Mesenchymal stem cell (in vitro differentiated cells and primary cell): ENCODE results near the gene ANKRD31.

Experiments
- DNase-seq: peaks from one replicate; pipeline ENCODE4 v3.0.0-alpha.2; 2013
- H2AFZ ChIP-seq: one replicate; pipeline ENCODE4 v1.6.1; 2013; ENCODE audit warnings: low read depth, mild to moderate bottlenecking, control low read depth, inconsistent platforms, low read length, moderate library complexity
- H2AK5ac ChIP-seq: 2 replicates; pipeline ENCODE4 v1.6.1; 2013; ENCODE audit warnings: low read length, moderate library complexity, mild to moderate bottlenecking, inconsistent platforms; ENCODE audit not compliant: severe bottlenecking
- H2BK120ac ChIP-seq: one replicate; pipeline ENCODE4 v1.6.1; 2013; ENCODE audit warnings: low read depth, mild to moderate bottlenecking, inconsistent platforms, low read length, moderate library complexity
- H2BK12ac ChIP-seq, 2 experiments: one replicate each; pipeline ENCODE4 v1.6.1; 2013; ENCODE audit warnings: inconsistent platforms in 2 of 2, low read length in 2 of 2, mild to moderate bottlenecking in 2 of 2, moderate library complexity in 2 of 2, control low read depth in 1 of 2
- H2BK15ac ChIP-seq: one replicate; pipeline ENCODE4 v1.6.1; 2013; ENCODE audit warnings: mild to moderate bottlenecking, low read depth, inconsistent platforms; ENCODE audit not compliant: poor library complexity, severe bottlenecking
- H2BK5ac ChIP-seq: 2 replicates; pipeline ENCODE4 v1.6.1; 2013; ENCODE audit warnings: low read depth, mild to moderate bottlenecking, low read length, control low read depth, inconsistent platforms; ENCODE audit not compliant: poor library complexity, severe bottlenecking
- H3K14ac ChIP-seq, 2 experiments: one replicate each; pipeline ENCODE4 v1.6.1; 2013; ENCODE audit warnings: inconsistent platforms in 2 of 2, low read length in 2 of 2, control low read depth in 1 of 2, mild to moderate bottlenecking in 1 of 2, moderate library complexity in 1 of 2
- H3K18ac ChIP-seq, 2 experiments: one replicate each; pipeline ENCODE4 v1.6.1; 2013; ENCODE audit warnings: inconsistent platforms in 2 of 2, low read length in 2 of 2, control low read depth in 1 of 2, low read depth in 1 of 2, mild to moderate bottlenecking in 1 of 2
- H3K23ac ChIP-seq, 2 experiments: one replicate each; pipeline ENCODE4 v1.6.1; 2013; ENCODE audit warnings: inconsistent platforms in 2 of 2, low read length in 2 of 2, mild to moderate bottlenecking in 2 of 2, moderate library complexity in 2 of 2, control low read depth in 1 of 2
- H3K27ac ChIP-seq: 2 replicates; pipeline ENCODE4 v1.5.1; 2013; ENCODE audit warnings: mild to moderate bottlenecking, moderate library complexity, low read length, control low read depth, inconsistent platforms; ENCODE audit not compliant: poor library complexity, severe bottlenecking
- H3K27me3 ChIP-seq, 2 experiments: 2 replicates each; pipeline versions ENCODE4 v1.6.1 to v1.7.0; 2013; ENCODE audit warnings: low read length in 2 of 2, mild to moderate bottlenecking in 2 of 2, moderate library complexity in 2 of 2, control low read depth in 1 of 2, inconsistent platforms in 1 of 2; ENCODE audit not compliant: control insufficient read depth in 1 of 2, insufficient read depth in 1 of 2
- H3K36me3 ChIP-seq, 2 experiments: 2 replicates each; pipeline versions ENCODE4 v1.6.1 to v1.7.0; 2013; ENCODE audit warnings: low read length in 2 of 2, control low read depth in 1 of 2, inconsistent platforms in 1 of 2, low read depth in 1 of 2, mild to moderate bottlenecking in 1 of 2; ENCODE audit not compliant: insufficient read depth in 2 of 2, control insufficient read depth in 1 of 2
- H3K4ac ChIP-seq, 2 experiments: one replicate each; pipeline ENCODE4 v1.6.1; 2013; ENCODE audit warnings: inconsistent platforms in 2 of 2, low read length in 2 of 2, mild to moderate bottlenecking in 2 of 2, moderate library complexity in 2 of 2, control low read depth in 1 of 2, low read depth in 1 of 2
- H3K4me1 ChIP-seq: 2 replicates; pipeline ENCODE4 v1.6.1; 2013; ENCODE audit warnings: low read depth, low read length, control low read depth; ENCODE audit not compliant: control insufficient read depth, insufficient read depth
- H3K4me2 ChIP-seq: 2 replicates; pipeline ENCODE4 v1.6.1; 2013; ENCODE audit warnings: low read length, mild to moderate bottlenecking, inconsistent platforms; ENCODE audit not compliant: poor library complexity, severe bottlenecking
- H3K4me3 ChIP-seq, 2 experiments: 2 replicates each; pipeline versions ENCODE4 v1.5.1 to v1.7.0; 2013; ENCODE audit warnings: low read length in 2 of 2, mild to moderate bottlenecking in 2 of 2, control low read depth in 1 of 2, low read depth in 1 of 2; ENCODE audit not compliant: insufficient read depth in 1 of 2
- H3K79me1 ChIP-seq: replicated peaks from 2 replicates; pipeline ENCODE4 v1.6.1; 2013; ENCODE audit warnings: mild to moderate bottlenecking, control low read depth, low read length, inconsistent platforms; ENCODE audit not compliant: poor library complexity, severe bottlenecking
- H3K9ac ChIP-seq: 2 replicates; pipeline ENCODE4 v1.7.0; 2013; ENCODE audit warnings: mild to moderate bottlenecking, low read length, moderate library complexity
- H3K9me3 ChIP-seq: 2 replicates; pipeline ENCODE4 v1.7.0; 2013; ENCODE audit warnings: mild to moderate bottlenecking, low read length; ENCODE audit not compliant: control insufficient read depth
- H4K8ac ChIP-seq: one replicate; pipeline ENCODE4 v1.6.1; 2013; ENCODE audit warnings: inconsistent platforms, mild to moderate bottlenecking, low read length, moderate library complexity
- H4K91ac ChIP-seq: one replicate; pipeline ENCODE4 v1.6.1; 2013; ENCODE audit warnings: mild to moderate bottlenecking, low read length, inconsistent platforms
- WGBS: methylation state at CpG from one replicate; pipeline ENCODE4 v1.1.7; 2013; ENCODE audit warnings: mixed read lengths; 5-methylcytosine and 5-hydroxymethylcytosine counted together

ANKRD31 gene

GRCh38 chr5:75028090-75028489 is 208.6 kb downstream of the ANKRD31 start:
- DNase-seq = no peak
- no peak overlapping the region for H3K4ac ChIP-seq
- H3K9me3 ChIP-seq = no peaks in the 10 kb centered on the region
- H3K4me1 ChIP-seq = peaks cover 2% of the 10 kb centered on the region
- no peak overlapping the region for H3K4me2 ChIP-seq
- no peak overlapping the region for H2AK5ac ChIP-seq
- H3K27ac ChIP-seq = no peak overlapping the region
- H3K9ac ChIP-seq = no peak overlapping the region
- H3K4me3 ChIP-seq = no peak overlapping the region
- no peak overlapping the region for H2BK120ac ChIP-seq
- H4K8ac ChIP-seq = no peak overlapping the region
- no peak overlapping the region for H3K14ac ChIP-seq
- no peak overlapping the region for H2BK5ac ChIP-seq
- no peak overlapping the region for H3K23ac ChIP-seq
- no peak overlapping the region for H4K91ac ChIP-seq
- H3K79me1 ChIP-seq = peaks cover 14% of the 10 kb centered on the region
- H3K36me3 ChIP-seq = peaks cover 0 to 3% of the 10 kb centered on the region in 2 experiments
- no peak overlapping the region for H3K18ac ChIP-seq
- no peak overlapping the region for H2AFZ ChIP-seq
- WGBS = 100% methylated on average over 2 of the region's 3 CpGs
- H2BK12ac ChIP-seq = no peak overlapping the region
- no peak overlapping the region for H2BK15ac ChIP-seq
- H3K27me3 ChIP-seq = no peaks in the 10 kb centered on the region

- no peaks in the 10 kb centered on the region for H3K27me3 ChIP-seq
- no peak overlapping the region for H4K8ac ChIP-seq
- H3K4me2 ChIP-seq = no peak overlapping the region
- H3K9me3 ChIP-seq = no peaks in the 10 kb centered on the region
- H3K27ac ChIP-seq = peak overlapping the region; percentile 23
- no peak overlapping the region for H2BK12ac ChIP-seq
- no peak overlapping the region for H4K91ac ChIP-seq
- no peaks in the 10 kb centered on the region for H3K36me3 ChIP-seq
- no peak overlapping the region for H3K4ac ChIP-seq
- H2AFZ ChIP-seq = no peak overlapping the region
- H3K14ac ChIP-seq = no peak overlapping the region
- no peak overlapping the region for H3K23ac ChIP-seq
- 85% methylated on average over 7 of the region's 9 CpGs for WGBS
- H2AK5ac ChIP-seq = no peak overlapping the region
- H3K18ac ChIP-seq = no peak overlapping the region
- H2BK15ac ChIP-seq = no peak overlapping the region
- no peak overlapping the region for H2BK5ac ChIP-seq
- no peak overlapping the region for H3K9ac ChIP-seq
- no peak overlapping the region for H2BK120ac ChIP-seq
- H3K4me3 ChIP-seq = no peak overlapping the region
- no peak for DNase-seq
- peaks cover 4% of the 10 kb centered on the region for H3K4me1 ChIP-seq
- no peaks in the 10 kb centered on the region for H3K79me1 ChIP-seq
These were observed 213.1 kb downstream of the ANKRD31 start for GRCh38 chr5:75023368-75024159.

- no peak overlapping the region for H2AFZ ChIP-seq
- no peaks in the 10 kb centered on the region for H3K27me3 ChIP-seq
- H4K91ac ChIP-seq = no peak overlapping the region
- H3K4me1 ChIP-seq = peaks cover 4% of the 10 kb centered on the region
- no peak overlapping the region for H3K23ac ChIP-seq
- no peak for DNase-seq
- H3K79me1 ChIP-seq = no peaks in the 10 kb centered on the region
- H3K4me2 ChIP-seq = no peak overlapping the region
- H2AK5ac ChIP-seq = no peak overlapping the region
- H3K4me3 ChIP-seq = no peak overlapping the region
- no peaks in the 10 kb centered on the region for H3K9me3 ChIP-seq
- H3K9ac ChIP-seq = no peak overlapping the region
- no peak overlapping the region for H4K8ac ChIP-seq
- H2BK120ac ChIP-seq = no peak overlapping the region
- H3K14ac ChIP-seq = no peak overlapping the region
- no peak overlapping the region for H3K4ac ChIP-seq
- no peak overlapping the region for H2BK12ac ChIP-seq
- no peak overlapping the region for H2BK5ac ChIP-seq
- no peak overlapping the region for H3K18ac ChIP-seq
- WGBS = 82% methylated on average over 2 of the region's 4 CpGs
- H2BK15ac ChIP-seq = no peak overlapping the region
- H3K27ac ChIP-seq = no peak overlapping the region
- H3K36me3 ChIP-seq = no peaks in the 10 kb centered on the region
These were observed 214.9 kb downstream of the ANKRD31 start for GRCh38 chr5:75021800-75022199.

GRCh38 chr5:75021219-75021618 is 215.5 kb downstream of the ANKRD31 start:
- no peak for DNase-seq
- Histone ChIP-seq H2BK5ac (no peak overlapping the region), H3K27me3 (no peaks in the 10 kb centered on the region), H2AFZ (no peak overlapping the region), H3K9ac (no peak overlapping the region), H3K4me1 (peaks cover 4% of the 10 kb centered on the region), H3K4me3 (no peak overlapping the region), H3K9me3 (no peaks in the 10 kb centered on the region), H2BK12ac (no peak overlapping the region), H4K8ac (no peak overlapping the region), H3K18ac (no peak overlapping the region), H3K4ac (no peak overlapping the region), H3K36me3 (no peaks in the 10 kb centered on the region), H3K14ac (no peak overlapping the region), H3K4me2 (no peak overlapping the region), H2BK15ac (no peak overlapping the region), H3K23ac (no peak overlapping the region), H3K27ac (no peak overlapping the region), H3K79me1 (no peaks in the 10 kb centered on the region), H2AK5ac (no peak overlapping the region), H2BK120ac (no peak overlapping the region), H4K91ac (no peak overlapping the region)
- WGBS = 94% methylated on average over 3 of the region's 3 CpGs
